ENCODE results near the gene IFT43. TPM values are rescaled to one million over a fixed set of nuclear protein-coding genes. Genes with fewer than 3 reads are reported as not detected.

The IFT43 gene
- total RNA-seq, 1 experiment from 2014 or later: 20.0 TPM

- BruUV-seq (replicated peaks): no TSS peak
- Histone ChIP-seq H3K36me3 (ENCODE audit: control insufficient read depth, insufficient read depth, low read length) (no peaks in the 10 kb centered on the region), H3K27me3 (ENCODE audit: control insufficient read depth, insufficient read depth, low read length) (no peaks in the 10 kb centered on the region), H3K4me3 (ENCODE audit: low read depth in 2 of 2, low read length in 2 of 2) (no peak overlapping the region), H3K4me1 (ENCODE audit: control insufficient read depth, insufficient read depth, low read length) (no peaks in the 10 kb centered on the region), H3K27ac (ENCODE audit: low read length) (no peak overlapping the region), H3K9me3 (ENCODE audit: control insufficient read depth, insufficient read depth, low read depth, low read length) (no peaks in the 10 kb centered on the region)
- ChIA-PET POLR2A (no interaction called here), CTCF (no interaction called here)
- intact Hi-C loops (cut with micrococcal nuclease; ENCODE audit: unreplicated experiment) (no loop called here), in situ Hi-C loops (cut with HindIII; ENCODE audit: low pct_unique_long_range_greater_than_20kb, low sequenced_read_pairs) (no loop called here)
- TF ChIP-seq, protein P1, sequence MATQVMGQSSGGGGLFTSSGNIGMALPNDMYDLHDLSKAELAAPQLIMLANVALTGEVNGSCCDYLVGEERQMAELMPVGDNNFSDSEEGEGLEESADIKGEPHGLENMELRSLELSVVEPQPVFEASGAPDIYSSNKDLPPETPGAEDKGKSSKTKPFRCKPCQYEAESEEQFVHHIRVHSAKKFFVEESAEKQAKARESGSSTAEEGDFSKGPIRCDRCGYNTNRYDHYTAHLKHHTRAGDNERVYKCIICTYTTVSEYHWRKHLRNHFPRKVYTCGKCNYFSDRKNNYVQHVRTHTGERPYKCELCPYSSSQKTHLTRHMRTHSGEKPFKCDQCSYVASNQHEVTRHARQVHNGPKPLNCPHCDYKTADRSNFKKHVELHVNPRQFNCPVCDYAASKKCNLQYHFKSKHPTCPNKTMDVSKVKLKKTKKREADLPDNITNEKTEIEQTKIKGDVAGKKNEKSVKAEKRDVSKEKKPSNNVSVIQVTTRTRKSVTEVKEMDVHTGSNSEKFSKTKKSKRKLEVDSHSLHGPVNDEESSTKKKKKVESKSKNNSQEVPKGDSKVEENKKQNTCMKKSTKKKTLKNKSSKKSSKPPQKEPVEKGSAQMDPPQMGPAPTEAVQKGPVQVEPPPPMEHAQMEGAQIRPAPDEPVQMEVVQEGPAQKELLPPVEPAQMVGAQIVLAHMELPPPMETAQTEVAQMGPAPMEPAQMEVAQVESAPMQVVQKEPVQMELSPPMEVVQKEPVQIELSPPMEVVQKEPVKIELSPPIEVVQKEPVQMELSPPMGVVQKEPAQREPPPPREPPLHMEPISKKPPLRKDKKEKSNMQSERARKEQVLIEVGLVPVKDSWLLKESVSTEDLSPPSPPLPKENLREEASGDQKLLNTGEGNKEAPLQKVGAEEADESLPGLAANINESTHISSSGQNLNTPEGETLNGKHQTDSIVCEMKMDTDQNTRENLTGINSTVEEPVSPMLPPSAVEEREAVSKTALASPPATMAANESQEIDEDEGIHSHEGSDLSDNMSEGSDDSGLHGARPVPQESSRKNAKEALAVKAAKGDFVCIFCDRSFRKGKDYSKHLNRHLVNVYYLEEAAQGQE (IDR thresholded peaks at IDR 0.05; ENCODE audit: insufficient read depth in 1 of 2, low read depth in 2 of 2, low read length in 1 of 2): no peak
- TF ChIP-seq POLR2AphosphoS5 (IDR thresholded peaks at IDR 0.05; ENCODE audit: low read depth, low read length) (no peak), SIN3A (IDR thresholded peaks at IDR 0.05; ENCODE audit: borderline replicate concordance, insufficient read depth, low read depth, low read length) (no peak), TCF7L2 (IDR thresholded peaks at IDR 0.05; ENCODE audit: low read depth, low read length) (no peak), CTCF (IDR thresholded peaks at IDR 0.05) (no peak)
- DNase-seq (ENCODE audit: low read depth, low spot score): no peak
- no peak for ATAC-seq
Observed at GRCh38 chr14:75952489-75952888, 33.1 kb upstream of the IFT43 start.

DNA sequence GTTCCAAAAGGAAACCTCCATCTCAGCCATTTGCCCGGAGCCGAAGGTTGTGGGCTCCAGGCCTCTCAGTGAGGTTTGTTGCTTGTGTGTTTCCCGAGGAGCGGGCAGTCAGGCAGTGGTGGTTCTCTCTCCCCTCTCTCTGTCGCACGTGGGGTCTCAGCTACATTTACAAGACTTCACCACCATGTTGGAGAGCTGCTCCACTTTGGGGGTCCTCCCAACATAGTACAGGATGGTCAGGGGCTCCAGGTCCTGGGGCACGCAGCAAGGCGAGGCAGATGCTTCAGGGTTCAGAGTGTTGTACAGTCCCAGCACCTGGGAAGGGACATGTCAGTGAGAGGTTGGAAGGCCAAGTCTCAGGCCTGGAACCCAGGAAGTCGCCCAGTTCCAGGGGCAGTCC is 26.5 kb upstream of the IFT43 start:
- H3K9me3 ChIP-seq (ENCODE audit: control insufficient read depth, insufficient read depth, low read depth, low read length): no peaks in the 10 kb centered on the region
- DNase-seq (ENCODE audit: low read depth, low spot score) (no peak), ATAC-seq (no peak)
- no peaks in the 10 kb centered on the region for H3K4me1 ChIP-seq (ENCODE audit: control insufficient read depth, insufficient read depth, low read length)
- POLR2A ChIA-PET: interaction anchor here (0.7 kb wide), 1 partner anchor 69 kb away, joined by 6 read pairs; no protein-coding TSS in a partner anchor
- intact Hi-C loops (cut with micrococcal nuclease; ENCODE audit: unreplicated experiment) (no loop called here), in situ Hi-C loops (cut with HindIII; ENCODE audit: low pct_unique_long_range_greater_than_20kb, low sequenced_read_pairs) (no loop called here)
- H3K36me3 ChIP-seq (ENCODE audit: control insufficient read depth, insufficient read depth, low read length): no peaks in the 10 kb centered on the region
- BruUV-seq (replicated peaks): no TSS peak
- CTCF ChIA-PET: no interaction called here
- no peaks in the 10 kb centered on the region for H3K27me3 ChIP-seq (ENCODE audit: control insufficient read depth, insufficient read depth, low read length)
- no peak overlapping the region for H3K4me3 ChIP-seq (ENCODE audit: low read depth in 2 of 2, low read length in 2 of 2)
- H3K27ac ChIP-seq (ENCODE audit: low read length): no peak overlapping the region
- TF ChIP-seq POLR2AphosphoS5 (IDR thresholded peaks at IDR 0.05; ENCODE audit: low read depth, low read length) (no peak), TCF7L2 (IDR thresholded peaks at IDR 0.05; ENCODE audit: low read depth, low read length) (no peak), CTCF (IDR thresholded peaks at IDR 0.05) (no peak), SIN3A (IDR thresholded peaks at IDR 0.05; ENCODE audit: borderline replicate concordance, insufficient read depth, low read depth, low read length) (no peak)
- TF ChIP-seq, protein P1 (IDR thresholded peaks at IDR 0.05; ENCODE audit: insufficient read depth in 1 of 2, low read depth in 2 of 2, low read length in 1 of 2): no peak

Measured in Panc1 (cell line).